Measurements from ENCODE around the gene ZSWIM3.

DNA sequence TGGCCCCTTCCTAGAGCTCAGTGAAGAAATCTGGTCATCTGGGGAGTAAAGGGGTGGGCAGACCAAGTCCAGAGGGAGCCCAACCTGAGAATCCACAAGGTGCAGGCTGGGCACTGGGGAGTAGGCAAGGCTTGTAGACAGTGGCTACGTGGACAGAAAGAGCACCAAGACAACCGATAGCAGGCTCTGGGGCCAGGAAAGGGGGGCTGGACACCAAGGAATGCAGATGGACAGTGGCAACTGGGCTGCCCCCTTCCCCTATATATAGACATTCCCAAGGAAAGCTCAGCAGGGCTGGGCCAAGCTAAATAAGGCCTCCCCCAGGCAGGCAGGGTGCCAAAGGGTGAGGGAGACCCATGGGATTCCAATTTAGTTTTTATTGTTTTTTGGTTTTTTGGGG lies 28.8 kb upstream of the ZSWIM3 start:
- TF ChIP-seq, protein P1, sequence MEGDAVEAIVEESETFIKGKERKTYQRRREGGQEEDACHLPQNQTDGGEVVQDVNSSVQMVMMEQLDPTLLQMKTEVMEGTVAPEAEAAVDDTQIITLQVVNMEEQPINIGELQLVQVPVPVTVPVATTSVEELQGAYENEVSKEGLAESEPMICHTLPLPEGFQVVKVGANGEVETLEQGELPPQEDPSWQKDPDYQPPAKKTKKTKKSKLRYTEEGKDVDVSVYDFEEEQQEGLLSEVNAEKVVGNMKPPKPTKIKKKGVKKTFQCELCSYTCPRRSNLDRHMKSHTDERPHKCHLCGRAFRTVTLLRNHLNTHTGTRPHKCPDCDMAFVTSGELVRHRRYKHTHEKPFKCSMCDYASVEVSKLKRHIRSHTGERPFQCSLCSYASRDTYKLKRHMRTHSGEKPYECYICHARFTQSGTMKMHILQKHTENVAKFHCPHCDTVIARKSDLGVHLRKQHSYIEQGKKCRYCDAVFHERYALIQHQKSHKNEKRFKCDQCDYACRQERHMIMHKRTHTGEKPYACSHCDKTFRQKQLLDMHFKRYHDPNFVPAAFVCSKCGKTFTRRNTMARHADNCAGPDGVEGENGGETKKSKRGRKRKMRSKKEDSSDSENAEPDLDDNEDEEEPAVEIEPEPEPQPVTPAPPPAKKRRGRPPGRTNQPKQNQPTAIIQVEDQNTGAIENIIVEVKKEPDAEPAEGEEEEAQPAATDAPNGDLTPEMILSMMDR (IDR thresholded peaks at IDR 0.05): no peak
- no peak for TF ChIP-seq POLR2A (IDR thresholded peaks at IDR 0.05)

Measured in upper lobe of left lung (tissue), 4 donors.